ENCODE results near the gene MYL6. TPM values are rescaled to one million over a fixed set of nuclear protein-coding genes. Genes with fewer than 3 reads are reported as not detected.

The MYL6 gene
- total and polyA plus RNA-seq, 9 of the 15 experiments (the other 6 are each of a cell fraction or from before 2014, with no cell fraction given): 557 to 1,664 (median 958) TPM

DNA sequence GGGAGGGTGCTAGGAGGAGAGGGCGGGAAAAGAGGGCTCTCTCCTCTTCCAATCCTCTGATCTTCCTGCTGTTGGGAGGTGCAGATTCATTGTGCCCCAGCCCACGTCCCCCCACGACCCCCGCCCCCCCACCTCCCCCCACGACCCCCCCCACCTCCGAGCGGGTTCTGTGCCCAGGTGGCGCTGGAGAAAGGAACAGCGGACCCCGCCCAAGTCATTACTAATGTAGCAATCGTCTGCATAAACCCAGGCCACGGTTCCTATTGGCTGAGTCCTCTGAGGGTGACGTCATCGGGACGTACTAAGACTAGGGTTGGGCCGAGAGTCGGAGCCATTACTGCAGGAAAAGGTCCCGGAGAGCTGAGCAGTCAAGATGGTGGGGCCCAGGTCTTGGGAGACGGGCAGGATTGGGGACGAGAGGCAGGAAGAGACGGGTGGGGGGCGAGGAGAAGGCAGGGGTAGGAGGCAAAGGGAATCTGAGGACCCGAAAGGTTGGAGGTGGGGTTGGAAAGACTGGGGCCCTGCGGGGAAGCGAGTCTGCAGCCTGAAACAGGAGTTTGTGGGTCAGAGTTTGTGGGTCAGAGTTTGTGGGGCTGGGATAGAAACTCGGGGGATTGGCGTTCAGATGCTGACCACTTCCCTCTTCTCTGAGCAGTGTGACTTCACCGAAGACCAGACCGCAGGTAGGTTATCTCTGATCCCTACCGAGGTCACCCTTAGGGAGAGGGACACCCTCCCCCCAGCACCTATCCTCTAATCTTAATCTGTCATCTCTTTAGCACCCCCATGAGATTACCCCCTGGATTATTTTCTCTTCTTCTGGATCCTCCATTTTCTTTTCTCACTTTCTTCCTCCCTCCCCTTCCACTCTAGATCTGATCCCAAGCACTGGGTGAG lies at the start of gene MYL6 (continued):
- TF ChIP-seq FOXK1 (CRISPR knock-in tag; IDR thresholded peaks at IDR 0.05; ENCODE audit: borderline replicate concordance): peak; percentile 80; the same call in 1 of the 2 replicates
- TF ChIP-seq, protein P1, sequence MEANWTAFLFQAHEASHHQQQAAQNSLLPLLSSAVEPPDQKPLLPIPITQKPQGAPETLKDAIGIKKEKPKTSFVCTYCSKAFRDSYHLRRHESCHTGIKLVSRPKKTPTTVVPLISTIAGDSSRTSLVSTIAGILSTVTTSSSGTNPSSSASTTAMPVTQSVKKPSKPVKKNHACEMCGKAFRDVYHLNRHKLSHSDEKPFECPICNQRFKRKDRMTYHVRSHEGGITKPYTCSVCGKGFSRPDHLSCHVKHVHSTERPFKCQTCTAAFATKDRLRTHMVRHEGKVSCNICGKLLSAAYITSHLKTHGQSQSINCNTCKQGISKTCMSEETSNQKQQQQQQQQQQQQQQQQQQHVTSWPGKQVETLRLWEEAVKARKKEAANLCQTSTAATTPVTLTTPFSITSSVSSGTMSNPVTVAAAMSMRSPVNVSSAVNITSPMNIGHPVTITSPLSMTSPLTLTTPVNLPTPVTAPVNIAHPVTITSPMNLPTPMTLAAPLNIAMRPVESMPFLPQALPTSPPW (CRISPR knock-in tag; IDR thresholded peaks at IDR 0.05): peak; percentile 92
- no peak for TF ChIP-seq DNMT1 (IDR thresholded peaks at IDR 0.05)
- TF ChIP-seq SETDB1 (IDR thresholded peaks at IDR 0.05; ENCODE audit: low read length): no peak
- no peak for TF ChIP-seq BRCA1 (IDR thresholded peaks at IDR 0.05)
- TF ChIP-seq BRCA1 (CRISPR knock-in tag; IDR thresholded peaks at IDR 0.05): no peak
- no peak for TF ChIP-seq ZNF347 (CRISPR knock-in tag; IDR thresholded peaks at IDR 0.05; ENCODE audit: low read depth)
- TF ChIP-seq, protein P2, sequence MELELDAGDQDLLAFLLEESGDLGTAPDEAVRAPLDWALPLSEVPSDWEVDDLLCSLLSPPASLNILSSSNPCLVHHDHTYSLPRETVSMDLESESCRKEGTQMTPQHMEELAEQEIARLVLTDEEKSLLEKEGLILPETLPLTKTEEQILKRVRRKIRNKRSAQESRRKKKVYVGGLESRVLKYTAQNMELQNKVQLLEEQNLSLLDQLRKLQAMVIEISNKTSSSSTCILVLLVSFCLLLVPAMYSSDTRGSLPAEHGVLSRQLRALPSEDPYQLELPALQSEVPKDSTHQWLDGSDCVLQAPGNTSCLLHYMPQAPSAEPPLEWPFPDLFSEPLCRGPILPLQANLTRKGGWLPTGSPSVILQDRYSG (tag; conservative IDR thresholded peaks at IDR 0.05; ENCODE audit: low read depth): no peak; the same call in 1 of the 2 replicates
- no peak for TF ChIP-seq ZNF436 (CRISPR knock-in tag; IDR thresholded peaks at IDR 0.05)
- TF ChIP-seq SAFB (IDR thresholded peaks at IDR 0.05; ENCODE audit: borderline replicate concordance, low read depth, low read length): no peak
- TF ChIP-seq BRD4 (IDR thresholded peaks at IDR 0.05): peak; percentile 88; the same call in 1 of the 2 replicates
- TF ChIP-seq RB1 (IDR thresholded peaks at IDR 0.05; ENCODE audit: low read depth): peak; percentile 20; the same call in 1 of the 2 replicates
- TF ChIP-seq HNRNPH1 (optimal IDR thresholded peaks at IDR 0.05; ENCODE audit: low read depth, low read length): no peak
- TF ChIP-seq PML (IDR thresholded peaks at IDR 0.05; ENCODE audit: low read length): peak; percentile 85
- TF ChIP-seq, protein P3, sequence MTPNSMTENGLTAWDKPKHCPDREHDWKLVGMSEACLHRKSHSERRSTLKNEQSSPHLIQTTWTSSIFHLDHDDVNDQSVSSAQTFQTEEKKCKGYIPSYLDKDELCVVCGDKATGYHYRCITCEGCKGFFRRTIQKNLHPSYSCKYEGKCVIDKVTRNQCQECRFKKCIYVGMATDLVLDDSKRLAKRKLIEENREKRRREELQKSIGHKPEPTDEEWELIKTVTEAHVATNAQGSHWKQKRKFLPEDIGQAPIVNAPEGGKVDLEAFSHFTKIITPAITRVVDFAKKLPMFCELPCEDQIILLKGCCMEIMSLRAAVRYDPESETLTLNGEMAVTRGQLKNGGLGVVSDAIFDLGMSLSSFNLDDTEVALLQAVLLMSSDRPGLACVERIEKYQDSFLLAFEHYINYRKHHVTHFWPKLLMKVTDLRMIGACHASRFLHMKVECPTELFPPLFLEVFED (CRISPR knock-in tag; conservative IDR thresholded peaks at IDR 0.05): peak; percentile 99
- TF ChIP-seq, protein P4, sequence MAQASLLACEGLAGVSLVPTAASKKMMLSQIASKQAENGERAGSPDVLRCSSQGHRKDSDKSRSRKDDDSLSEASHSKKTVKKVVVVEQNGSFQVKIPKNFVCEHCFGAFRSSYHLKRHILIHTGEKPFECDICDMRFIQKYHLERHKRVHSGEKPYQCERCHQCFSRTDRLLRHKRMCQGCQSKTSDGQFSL (CRISPR knock-in tag; IDR thresholded peaks at IDR 0.05): peak; percentile 14
- TF ChIP-seq, protein P4 (tag; IDR thresholded peaks at IDR 0.05): peak in 1 of 2 experiments; percentile 95; a peak in 2 of 4 replicates
- TF ChIP-seq LEF1 (IDR thresholded peaks at IDR 0.05): no peak
- TF ChIP-seq, protein P5, sequence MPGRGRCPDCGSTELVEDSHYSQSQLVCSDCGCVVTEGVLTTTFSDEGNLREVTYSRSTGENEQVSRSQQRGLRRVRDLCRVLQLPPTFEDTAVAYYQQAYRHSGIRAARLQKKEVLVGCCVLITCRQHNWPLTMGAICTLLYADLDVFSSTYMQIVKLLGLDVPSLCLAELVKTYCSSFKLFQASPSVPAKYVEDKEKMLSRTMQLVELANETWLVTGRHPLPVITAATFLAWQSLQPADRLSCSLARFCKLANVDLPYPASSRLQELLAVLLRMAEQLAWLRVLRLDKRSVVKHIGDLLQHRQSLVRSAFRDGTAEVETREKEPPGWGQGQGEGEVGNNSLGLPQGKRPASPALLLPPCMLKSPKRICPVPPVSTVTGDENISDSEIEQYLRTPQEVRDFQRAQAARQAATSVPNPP (IDR thresholded peaks at IDR 0.05; ENCODE audit: borderline replicate concordance, insufficient read depth, insufficient read length): no peak
- TF ChIP-seq, protein P6, sequence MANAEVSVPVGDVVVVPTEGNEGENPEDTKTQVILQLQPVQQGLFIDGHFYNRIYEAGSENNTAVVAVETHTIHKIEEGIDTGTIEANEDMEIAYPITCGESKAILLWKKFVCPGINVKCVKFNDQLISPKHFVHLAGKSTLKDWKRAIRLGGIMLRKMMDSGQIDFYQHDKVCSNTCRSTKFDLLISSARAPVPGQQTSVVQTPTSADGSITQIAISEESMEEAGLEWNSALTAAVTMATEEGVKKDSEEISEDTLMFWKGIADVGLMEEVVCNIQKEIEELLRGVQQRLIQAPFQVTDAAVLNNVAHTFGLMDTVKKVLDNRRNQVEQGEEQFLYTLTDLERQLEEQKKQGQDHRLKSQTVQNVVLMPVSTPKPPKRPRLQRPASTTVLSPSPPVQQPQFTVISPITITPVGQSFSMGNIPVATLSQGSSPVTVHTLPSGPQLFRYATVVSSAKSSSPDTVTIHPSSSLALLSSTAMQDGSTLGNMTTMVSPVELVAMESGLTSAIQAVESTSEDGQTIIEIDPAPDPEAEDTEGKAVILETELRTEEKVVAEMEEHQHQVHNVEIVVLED (CRISPR knock-in tag; IDR thresholded peaks at IDR 0.05): peak; percentile 48; the same call in 1 of the 2 replicates

Measured in K562 (cell line).